HEK293 (cell line): ENCODE results near the gene TSPAN13.

Experiments
- KLF10 ChIP-seq: fragments of 450-650 bp; IDR thresholded peaks from 2 replicates; pipeline ENCODE4 v1.5.1; 2018; ENCODE audit warnings: missing biosample characterization, mild to moderate bottlenecking, missing genetic modification characterization
- RBAK ChIP-seq: fragments of 450-650 bp; formaldehyde crosslinking; IDR thresholded peaks from 2 replicates; pipeline ENCODE4 v1.5.1; 2016; ENCODE audit warnings: missing biosample characterization, missing genetic modification characterization
- SETDB1 ChIP-seq: IDR thresholded peaks from one replicate; pipeline ENCODE4 v1.6.1; 2017; ENCODE audit warnings: mild to moderate bottlenecking, low read length, moderate library complexity, mixed read lengths; ENCODE audit not compliant: insufficient read length
- TCF7L2 ChIP-seq: IDR thresholded peaks from 2 replicates; pipeline ENCODE4 v1.6.1; 2011; ENCODE audit warnings: low read depth, mild to moderate bottlenecking, inconsistent platforms, low read length, moderate library complexity, borderline replicate concordance
- TRIM28 ChIP-seq: IDR thresholded peaks from 2 replicates; pipeline ENCODE4 v1.6.1; 2011; ENCODE audit warnings: low read length, control low read depth, borderline replicate concordance
- ZNF112 ChIP-seq: fragments of 450-650 bp; formaldehyde crosslinking; IDR thresholded peaks from 2 replicates; pipeline ENCODE4 v1.5.0; 2017; ENCODE audit warnings: missing biosample characterization, missing genetic modification characterization
- ZNF202 ChIP-seq: fragments of 450-650 bp; formaldehyde crosslinking; IDR thresholded peaks from 2 replicates; pipeline ENCODE4 v1.5.1; 2016; ENCODE audit warnings: missing biosample characterization, missing genetic modification characterization, borderline replicate concordance
- ZNF48 ChIP-seq: fragments of 450-650 bp; formaldehyde crosslinking; IDR thresholded peaks from 2 replicates; pipeline ENCODE4 v1.5.1; 2016; ENCODE audit warnings: missing biosample characterization, missing genetic modification characterization
- ZNF707 ChIP-seq: fragments of 450-650 bp; formaldehyde crosslinking; IDR thresholded peaks from 2 replicates; pipeline ENCODE4 v1.5.1; 2016; ENCODE audit warnings: missing biosample characterization, missing genetic modification characterization
- ZSCAN30 ChIP-seq: fragments of 450-650 bp; IDR thresholded peaks from 2 replicates; pipeline ENCODE4 v1.5.1; 2018; ENCODE audit warnings: missing biosample characterization, mild to moderate bottlenecking, missing genetic modification characterization, moderate library complexity
- TF ChIP-seq, protein P1 (sequence below): fragments of 450-650 bp; formaldehyde crosslinking; IDR thresholded peaks from 2 replicates; pipeline ENCODE4 v1.5.1; 2016; ENCODE audit warnings: missing biosample characterization, missing genetic modification characterization
- TF ChIP-seq, protein P2 (sequence below): IDR thresholded peaks from 2 replicates; pipeline ENCODE4 v1.6.1; 2011; ENCODE audit warnings: mild to moderate bottlenecking, low read depth, low read length, borderline replicate concordance
- TF ChIP-seq, protein P3 (sequence below): fragments of 450-650 bp; formaldehyde crosslinking; IDR thresholded peaks from 2 replicates; pipeline ENCODE4 v1.5.1; 2016; ENCODE audit warnings: missing biosample characterization, missing genetic modification characterization

DNA sequence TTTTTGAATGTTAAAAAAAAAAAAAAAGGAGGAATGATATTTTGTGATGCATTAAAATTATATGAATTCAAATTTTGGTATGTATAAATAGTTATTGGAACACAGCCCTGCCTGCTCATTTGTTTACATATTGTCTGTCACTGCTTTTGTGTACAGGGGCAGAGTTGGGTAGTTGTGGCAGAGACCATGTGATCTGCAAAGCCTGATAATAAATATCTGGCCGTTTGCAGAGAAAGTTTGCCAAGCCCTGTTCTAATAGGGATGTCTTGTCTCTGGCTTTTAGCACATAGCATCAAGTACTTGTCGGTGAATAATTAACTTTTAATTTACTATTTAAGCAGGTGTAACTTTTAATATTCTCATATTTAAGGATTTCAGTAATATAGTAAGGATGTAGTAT is 19.8 kb downstream of the TSPAN13 start:
- TF ChIP-seq, protein P1, sequence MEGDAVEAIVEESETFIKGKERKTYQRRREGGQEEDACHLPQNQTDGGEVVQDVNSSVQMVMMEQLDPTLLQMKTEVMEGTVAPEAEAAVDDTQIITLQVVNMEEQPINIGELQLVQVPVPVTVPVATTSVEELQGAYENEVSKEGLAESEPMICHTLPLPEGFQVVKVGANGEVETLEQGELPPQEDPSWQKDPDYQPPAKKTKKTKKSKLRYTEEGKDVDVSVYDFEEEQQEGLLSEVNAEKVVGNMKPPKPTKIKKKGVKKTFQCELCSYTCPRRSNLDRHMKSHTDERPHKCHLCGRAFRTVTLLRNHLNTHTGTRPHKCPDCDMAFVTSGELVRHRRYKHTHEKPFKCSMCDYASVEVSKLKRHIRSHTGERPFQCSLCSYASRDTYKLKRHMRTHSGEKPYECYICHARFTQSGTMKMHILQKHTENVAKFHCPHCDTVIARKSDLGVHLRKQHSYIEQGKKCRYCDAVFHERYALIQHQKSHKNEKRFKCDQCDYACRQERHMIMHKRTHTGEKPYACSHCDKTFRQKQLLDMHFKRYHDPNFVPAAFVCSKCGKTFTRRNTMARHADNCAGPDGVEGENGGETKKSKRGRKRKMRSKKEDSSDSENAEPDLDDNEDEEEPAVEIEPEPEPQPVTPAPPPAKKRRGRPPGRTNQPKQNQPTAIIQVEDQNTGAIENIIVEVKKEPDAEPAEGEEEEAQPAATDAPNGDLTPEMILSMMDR (tag by site-specific recombination), result no peak
- TF ChIP-seq ZSCAN30 (tag by site-specific recombination) (no peak), TRIM28 (no peak), RBAK (tag by site-specific recombination) (no peak), KLF10 (tag by site-specific recombination) (no peak), ZNF48 (no peak), ZNF707 (no peak), ZNF112 (tag by site-specific recombination) (no peak), TCF7L2 (no peak), SETDB1 (no peak), ZNF202 (tag by site-specific recombination) (no peak)
- TF ChIP-seq, protein P2, sequence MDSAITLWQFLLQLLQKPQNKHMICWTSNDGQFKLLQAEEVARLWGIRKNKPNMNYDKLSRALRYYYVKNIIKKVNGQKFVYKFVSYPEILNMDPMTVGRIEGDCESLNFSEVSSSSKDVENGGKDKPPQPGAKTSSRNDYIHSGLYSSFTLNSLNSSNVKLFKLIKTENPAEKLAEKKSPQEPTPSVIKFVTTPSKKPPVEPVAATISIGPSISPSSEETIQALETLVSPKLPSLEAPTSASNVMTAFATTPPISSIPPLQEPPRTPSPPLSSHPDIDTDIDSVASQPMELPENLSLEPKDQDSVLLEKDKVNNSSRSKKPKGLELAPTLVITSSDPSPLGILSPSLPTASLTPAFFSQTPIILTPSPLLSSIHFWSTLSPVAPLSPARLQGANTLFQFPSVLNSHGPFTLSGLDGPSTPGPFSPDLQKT, result no peak
- TF ChIP-seq, protein P3, sequence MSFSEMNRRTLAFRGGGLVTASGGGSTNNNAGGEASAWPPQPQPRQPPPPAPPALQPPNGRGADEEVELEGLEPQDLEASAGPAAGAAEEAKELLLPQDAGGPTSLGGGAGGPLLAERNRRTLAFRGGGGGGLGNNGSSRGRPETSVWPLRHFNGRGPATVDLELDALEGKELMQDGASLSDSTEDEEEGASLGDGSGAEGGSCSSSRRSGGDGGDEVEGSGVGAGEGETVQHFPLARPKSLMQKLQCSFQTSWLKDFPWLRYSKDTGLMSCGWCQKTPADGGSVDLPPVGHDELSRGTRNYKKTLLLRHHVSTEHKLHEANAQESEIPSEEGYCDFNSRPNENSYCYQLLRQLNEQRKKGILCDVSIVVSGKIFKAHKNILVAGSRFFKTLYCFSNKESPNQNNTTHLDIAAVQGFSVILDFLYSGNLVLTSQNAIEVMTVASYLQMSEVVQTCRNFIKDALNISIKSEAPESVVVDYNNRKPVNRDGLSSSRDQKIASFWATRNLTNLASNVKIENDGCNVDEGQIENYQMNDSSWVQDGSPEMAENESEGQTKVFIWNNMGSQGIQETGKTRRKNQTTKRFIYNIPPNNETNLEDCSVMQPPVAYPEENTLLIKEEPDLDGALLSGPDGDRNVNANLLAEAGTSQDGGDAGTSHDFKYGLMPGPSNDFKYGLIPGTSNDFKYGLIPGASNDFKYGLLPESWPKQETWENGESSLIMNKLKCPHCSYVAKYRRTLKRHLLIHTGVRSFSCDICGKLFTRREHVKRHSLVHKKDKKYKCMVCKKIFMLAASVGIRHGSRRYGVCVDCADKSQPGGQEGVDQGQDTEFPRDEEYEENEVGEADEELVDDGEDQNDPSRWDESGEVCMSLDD (tag by site-specific recombination), result no peak
